Activated CD8-positive, alpha-beta memory T cell treated with anti-CD3 and anti-CD28 coated beads, Interleukin-2, amount 50 U/mL, for 1 hour (primary cell): ENCODE measurements around the gene BORCS8.
"Not testable (repeated sequence)": the region's sequence is repeated elsewhere in the genome, so short reads cannot be mapped to it uniquely, and the experiment has no call there.

ENCODE experiments used
- DNase-seq: peaks from one replicate; pipeline ENCODE4 v3.0.0-alpha.2; 2020; ENCODE audit errors: extremely low read depth

The BORCS8 gene

GRCh38 chr19:19179548-19180441 lies 12.2 kb downstream of the BORCS8 start:
- no peak for DNase-seq

- no peak for DNase-seq
Observed at GRCh38 chr19:19176950-19177349, 15.0 kb downstream of the BORCS8 start.

GRCh38 chr19:19173243-19173642 lies 18.7 kb downstream of the BORCS8 start:
- not testable (repeated sequence) for DNase-seq

GRCh38 chr19:19171821-19172532 lies 20.0 kb downstream of the BORCS8 start:
- no peak for DNase-seq

- DNase-seq = no peak
Observed at GRCh38 chr19:19170873-19171672, 20.9 kb downstream of the BORCS8 start.

- DNase-seq = no peak
Observed at GRCh38 chr19:19170053-19170872, 21.7 kb downstream of the BORCS8 start, which contains the start of gene MEF2B. TSS of gene MEF2B (minus strand) at chr19:19170263. CDS start at chr19:19150735, 19,528 bp downstream.

GRCh38 chr19:19169236-19170052 lies 22.5 kb downstream of the BORCS8 start:
- DNase-seq = no peak

- DNase-seq = no peak
Observed at GRCh38 chr19:19167612-19168011, 24.3 kb downstream of the BORCS8 start.

- no peak for DNase-seq
Observed at GRCh38 chr19:19165396-19165795, 26.6 kb downstream of the BORCS8 start.

- DNase-seq = no peak
Observed at GRCh38 chr19:19162495-19162894, 29.5 kb downstream of the BORCS8 start.

- DNase-seq = no peak
Observed at GRCh38 chr19:19160461-19161035, 31.4 kb downstream of the BORCS8 start.

GRCh38 chr19:19159534-19159933 lies 32.4 kb downstream of the BORCS8 start:
- no peak for DNase-seq

GRCh38 chr19:19157808-19158207 lies 34.1 kb downstream of the BORCS8 start:
- DNase-seq = no peak

GRCh38 chr19:19155495-19156219 lies 36.3 kb downstream of the BORCS8 start:
- no peak for DNase-seq

- DNase-seq = no peak
Observed at GRCh38 chr19:19154768-19155494, 37.0 kb downstream of the BORCS8 start.

GRCh38 chr19:19152668-19153384 lies 39.1 kb downstream of the BORCS8 start:
- DNase-seq = no peak

GRCh38 chr19:19151418-19151817 lies 40.5 kb downstream of the BORCS8 start:
- DNase-seq = no peak

GRCh38 chr19:19149435-19149834 lies 42.5 kb downstream of the BORCS8 start:
- DNase-seq = no peak
